ENCODE data around the gene CELF4. TPM values are rescaled to one million over a fixed set of nuclear protein-coding genes. Genes with fewer than 3 reads are reported as not detected.

CELF4 gene
- total and polyA plus RNA-seq, 2 donors (not counting 1 experiment from before 2014, with no cell fraction given): 0.17 TPM; not detected in 1

DNA sequence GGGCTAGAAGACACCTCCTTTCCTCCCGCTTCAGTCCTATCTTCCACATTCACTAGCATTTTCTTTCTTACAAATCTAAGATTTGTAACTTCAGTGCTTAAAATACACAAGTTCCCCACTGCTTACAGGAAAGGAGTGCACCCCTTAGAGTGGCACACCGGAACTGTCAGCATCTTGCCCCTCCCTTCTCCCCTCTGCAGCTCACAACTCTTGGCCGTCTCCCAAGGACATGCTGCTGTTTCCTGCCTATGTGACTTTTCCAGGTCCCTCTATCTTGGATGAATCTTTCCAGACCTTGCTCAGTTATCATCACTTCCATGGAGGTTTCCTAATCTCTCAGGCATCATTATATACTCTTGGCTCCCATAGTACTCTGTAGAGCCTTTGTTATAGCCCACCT is 334.8 kb downstream of the CELF4 start:
- H3K9me3 ChIP-seq (ENCODE audit: control insufficient read depth, insufficient read depth, low read depth, low read length): no peaks in the 10 kb centered on the region
- no peaks in the 10 kb centered on the region for H3K36me3 ChIP-seq (ENCODE audit: control insufficient read depth, insufficient read depth, low read length)
- H3K4me2 ChIP-seq (ENCODE audit: extremely low read depth, insufficient read depth, low read length): no peak overlapping the region
- no peak overlapping the region for H3K9ac ChIP-seq (ENCODE audit: insufficient read depth, low read length)
- H3K79me2 ChIP-seq (ENCODE audit: control insufficient read depth, insufficient read depth, low read length): no peaks in the 10 kb centered on the region
- no peak overlapping the region for H3K4me3 ChIP-seq (replicated peaks in 1 of 4; ENCODE audit: control extremely low read depth in 1 of 4, insufficient read depth in 1 of 4, low read depth in 3 of 4, low read length in 4 of 4)
- H4K20me1 ChIP-seq (ENCODE audit: control insufficient read depth, extremely low read depth, insufficient read depth, low read length): no peaks in the 10 kb centered on the region
- no peaks in the 10 kb centered on the region for H3K27me3 ChIP-seq (ENCODE audit: control insufficient read depth, insufficient read depth, low read length)
- no peak overlapping the region for H2AFZ ChIP-seq (ENCODE audit: low read length)
- H3K4me1 ChIP-seq (ENCODE audit: control insufficient read depth, extremely low read depth, insufficient read depth, low read length): no peaks in the 10 kb centered on the region
- TF ChIP-seq EZH2 (IDR thresholded peaks at IDR 0.05; ENCODE audit: low read length, missing control alignments): no peak
- DNase-seq (ENCODE audit: low read depth in 2 of 2): no peak
- no peak overlapping the region for H3K27ac ChIP-seq (ENCODE audit: insufficient read depth, low read length)

DNA sequence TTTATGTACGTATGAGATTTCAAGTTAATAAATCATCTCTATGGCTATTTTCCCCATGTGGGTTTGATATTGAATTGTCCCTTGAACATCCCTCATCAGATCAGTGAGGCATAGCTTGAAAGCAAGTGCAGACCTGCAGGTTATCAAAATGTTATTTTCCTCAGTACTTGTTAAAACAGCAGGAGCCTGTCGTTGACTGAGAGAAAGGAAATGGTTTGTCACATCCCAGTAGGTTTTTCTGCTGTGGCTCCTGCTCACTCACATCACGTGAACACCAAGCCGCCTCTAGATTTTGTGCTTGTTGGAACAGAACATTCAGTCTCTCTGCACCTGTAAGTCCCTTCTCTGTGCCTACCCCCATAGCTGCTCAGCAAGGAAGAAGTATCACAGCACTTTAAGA is 340.3 kb downstream of the CELF4 start:
- Histone ChIP-seq H4K20me1 (ENCODE audit: control insufficient read depth, extremely low read depth, insufficient read depth, low read length) (no peaks in the 10 kb centered on the region), H3K4me2 (ENCODE audit: extremely low read depth, insufficient read depth, low read length) (no peak overlapping the region), H3K9me3 (ENCODE audit: control insufficient read depth, insufficient read depth, low read depth, low read length) (no peaks in the 10 kb centered on the region), H3K4me1 (ENCODE audit: control insufficient read depth, extremely low read depth, insufficient read depth, low read length) (no peaks in the 10 kb centered on the region), H2AFZ (ENCODE audit: low read length) (no peak overlapping the region), H3K27me3 (ENCODE audit: control insufficient read depth, insufficient read depth, low read length) (no peaks in the 10 kb centered on the region), H3K9ac (ENCODE audit: insufficient read depth, low read length) (no peak overlapping the region), H3K4me3 (replicated peaks in 1 of 4; ENCODE audit: control extremely low read depth in 1 of 4, insufficient read depth in 1 of 4, low read depth in 3 of 4, low read length in 4 of 4) (no peak overlapping the region), H3K27ac (ENCODE audit: insufficient read depth, low read length) (no peak overlapping the region), H3K79me2 (ENCODE audit: control insufficient read depth, insufficient read depth, low read length) (no peaks in the 10 kb centered on the region), H3K36me3 (ENCODE audit: control insufficient read depth, insufficient read depth, low read length) (no peaks in the 10 kb centered on the region)
- TF ChIP-seq, protein P1, sequence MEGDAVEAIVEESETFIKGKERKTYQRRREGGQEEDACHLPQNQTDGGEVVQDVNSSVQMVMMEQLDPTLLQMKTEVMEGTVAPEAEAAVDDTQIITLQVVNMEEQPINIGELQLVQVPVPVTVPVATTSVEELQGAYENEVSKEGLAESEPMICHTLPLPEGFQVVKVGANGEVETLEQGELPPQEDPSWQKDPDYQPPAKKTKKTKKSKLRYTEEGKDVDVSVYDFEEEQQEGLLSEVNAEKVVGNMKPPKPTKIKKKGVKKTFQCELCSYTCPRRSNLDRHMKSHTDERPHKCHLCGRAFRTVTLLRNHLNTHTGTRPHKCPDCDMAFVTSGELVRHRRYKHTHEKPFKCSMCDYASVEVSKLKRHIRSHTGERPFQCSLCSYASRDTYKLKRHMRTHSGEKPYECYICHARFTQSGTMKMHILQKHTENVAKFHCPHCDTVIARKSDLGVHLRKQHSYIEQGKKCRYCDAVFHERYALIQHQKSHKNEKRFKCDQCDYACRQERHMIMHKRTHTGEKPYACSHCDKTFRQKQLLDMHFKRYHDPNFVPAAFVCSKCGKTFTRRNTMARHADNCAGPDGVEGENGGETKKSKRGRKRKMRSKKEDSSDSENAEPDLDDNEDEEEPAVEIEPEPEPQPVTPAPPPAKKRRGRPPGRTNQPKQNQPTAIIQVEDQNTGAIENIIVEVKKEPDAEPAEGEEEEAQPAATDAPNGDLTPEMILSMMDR (conservative IDR thresholded peaks at IDR 0.05 in 1 of 2, IDR thresholded peaks at IDR 0.05 in 1 of 2; ENCODE audit: low read depth in 1 of 2, low read length in 2 of 2): no peak
- TF ChIP-seq EZH2 (IDR thresholded peaks at IDR 0.05; ENCODE audit: low read length, missing control alignments): no peak
- DNase-seq (ENCODE audit: low read depth in 2 of 2): no peak

DNA sequence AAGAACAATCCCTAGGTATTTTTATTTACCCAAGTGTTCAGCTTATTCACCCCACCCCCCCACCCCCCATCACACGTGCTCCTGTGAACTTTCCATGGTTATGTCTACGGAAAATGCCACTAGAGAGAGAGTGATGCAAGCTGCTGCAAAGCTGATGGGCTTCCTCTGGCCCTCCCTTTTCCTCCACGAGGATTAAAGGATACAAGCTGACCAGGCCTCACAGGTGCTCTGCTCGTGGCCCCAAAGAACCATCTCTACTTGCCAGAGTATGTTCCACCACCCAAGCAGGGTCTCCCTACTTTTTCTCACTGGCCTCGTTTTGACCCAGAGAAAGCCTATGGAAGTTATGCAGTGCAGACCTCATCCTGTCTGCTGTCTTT is 342.6 kb downstream of the CELF4 start:
- no peak overlapping the region for H3K4me3 ChIP-seq (replicated peaks in 1 of 4; ENCODE audit: control extremely low read depth in 1 of 4, insufficient read depth in 1 of 4, low read depth in 3 of 4, low read length in 4 of 4)
- H3K27ac ChIP-seq (ENCODE audit: insufficient read depth, low read length): no peak overlapping the region
- no peaks in the 10 kb centered on the region for H3K9me3 ChIP-seq (ENCODE audit: control insufficient read depth, insufficient read depth, low read depth, low read length)
- H2AFZ ChIP-seq (ENCODE audit: low read length): no peak overlapping the region
- no peak overlapping the region for H3K4me2 ChIP-seq (ENCODE audit: extremely low read depth, insufficient read depth, low read length)
- H3K36me3 ChIP-seq (ENCODE audit: control insufficient read depth, insufficient read depth, low read length): no peaks in the 10 kb centered on the region
- no peak for TF ChIP-seq EZH2 (IDR thresholded peaks at IDR 0.05; ENCODE audit: low read length, missing control alignments)
- TF ChIP-seq, protein P1 (conservative IDR thresholded peaks at IDR 0.05 in 1 of 2, IDR thresholded peaks at IDR 0.05 in 1 of 2; ENCODE audit: low read depth in 1 of 2, low read length in 2 of 2): no peak
- no peaks in the 10 kb centered on the region for H3K79me2 ChIP-seq (ENCODE audit: control insufficient read depth, insufficient read depth, low read length)
- no peaks in the 10 kb centered on the region for H4K20me1 ChIP-seq (ENCODE audit: control insufficient read depth, extremely low read depth, insufficient read depth, low read length)
- H3K9ac ChIP-seq (ENCODE audit: insufficient read depth, low read length): no peak overlapping the region
- DNase-seq (ENCODE audit: low read depth in 2 of 2): peak in 1 of 2 donors; percentile 14
- no peaks in the 10 kb centered on the region for H3K4me1 ChIP-seq (ENCODE audit: control insufficient read depth, extremely low read depth, insufficient read depth, low read length)
- no peaks in the 10 kb centered on the region for H3K27me3 ChIP-seq (ENCODE audit: control insufficient read depth, insufficient read depth, low read length)
